BJ (cell line): ENCODE data around the gene APBA2. TPM values are rescaled to one million over a fixed set of nuclear protein-coding genes. Genes with fewer than 3 reads are reported as not detected.

Source experiments
- CTCF ChIA-PET: fragments of 350-600 bp; formaldehyde crosslinking; extraction: SDS; loops from one replicate; lab custom pipeline; 2021; ENCODE audit warnings: antibody characterized with exemption, inconsistent platforms; lab: Yijun Ruan, JAX
- POLR2A ChIA-PET: fragments of 300-600 bp; sonication (Branson Sonifier 250); formaldehyde crosslinking; extraction: SDS; loops from one replicate; lab custom pipeline; 2021; ENCODE audit warnings: antibody characterized with exemption; lab: Charles Lee
- DNase-seq: peaks from one replicate; pipeline ENCODE4 v3.0.0-alpha.2; 2011; ENCODE audit warnings: low read depth
- H3K27me3 ChIP-seq: 2 replicates; pipeline ENCODE4 v1.6.0; 2011; ENCODE audit warnings: low read length; ENCODE audit not compliant: control insufficient read depth, insufficient read depth
- H3K36me3 ChIP-seq: 2 replicates; pipeline ENCODE4 v1.5.1; 2011; ENCODE audit warnings: low read length; ENCODE audit not compliant: control insufficient read depth, insufficient read depth
- H3K4me3 ChIP-seq: 2 replicates; pipeline ENCODE4 v1.5.1; 2011; ENCODE audit warnings: low read depth, mild to moderate bottlenecking, control low read depth, low read length
- polyA plus RNA-seq: library from polyadenylated mRNA; depleted of rRNA; stranded (reverse); fragments of >200 nt; gene quantifications from 2 replicates; pipeline ENCODE4 v1.2.3, GENCODE V29; 2011
- TF ChIP-seq, protein P1 (sequence below): IDR thresholded peaks from 2 replicates; pipeline ENCODE4 v1.5.1; 2011; ENCODE audit warnings: low read depth, mild to moderate bottlenecking, control low read depth, inconsistent platforms, low read length, moderate library complexity; ENCODE audit not compliant: insufficient read depth

APBA2 gene
- polyA plus RNA-seq, 1 experiment, result 15.1 TPM

DNA sequence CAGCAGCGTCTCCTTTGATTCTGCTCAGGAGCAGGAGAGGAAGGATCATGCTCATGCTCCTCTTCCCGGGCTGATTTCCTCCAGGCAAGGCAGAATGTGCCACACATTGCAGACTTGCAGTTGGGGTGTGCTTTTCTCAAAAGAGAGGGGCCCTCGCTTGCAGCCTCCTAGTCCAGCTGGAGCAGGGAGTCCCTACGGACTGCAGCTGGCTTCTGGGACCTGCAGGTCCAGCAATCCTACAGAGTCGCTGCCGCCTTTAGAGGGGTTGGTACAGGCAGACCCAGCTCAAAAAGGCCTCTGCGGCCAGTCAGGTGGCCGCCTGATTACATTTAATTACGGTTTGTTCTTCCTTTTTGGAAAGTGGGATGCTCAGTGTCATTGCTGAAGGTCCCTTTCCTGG lies 210.0 kb downstream of the APBA2 start:
- H3K4me3 ChIP-seq, result no peak overlapping the region
- TF ChIP-seq, protein P1, sequence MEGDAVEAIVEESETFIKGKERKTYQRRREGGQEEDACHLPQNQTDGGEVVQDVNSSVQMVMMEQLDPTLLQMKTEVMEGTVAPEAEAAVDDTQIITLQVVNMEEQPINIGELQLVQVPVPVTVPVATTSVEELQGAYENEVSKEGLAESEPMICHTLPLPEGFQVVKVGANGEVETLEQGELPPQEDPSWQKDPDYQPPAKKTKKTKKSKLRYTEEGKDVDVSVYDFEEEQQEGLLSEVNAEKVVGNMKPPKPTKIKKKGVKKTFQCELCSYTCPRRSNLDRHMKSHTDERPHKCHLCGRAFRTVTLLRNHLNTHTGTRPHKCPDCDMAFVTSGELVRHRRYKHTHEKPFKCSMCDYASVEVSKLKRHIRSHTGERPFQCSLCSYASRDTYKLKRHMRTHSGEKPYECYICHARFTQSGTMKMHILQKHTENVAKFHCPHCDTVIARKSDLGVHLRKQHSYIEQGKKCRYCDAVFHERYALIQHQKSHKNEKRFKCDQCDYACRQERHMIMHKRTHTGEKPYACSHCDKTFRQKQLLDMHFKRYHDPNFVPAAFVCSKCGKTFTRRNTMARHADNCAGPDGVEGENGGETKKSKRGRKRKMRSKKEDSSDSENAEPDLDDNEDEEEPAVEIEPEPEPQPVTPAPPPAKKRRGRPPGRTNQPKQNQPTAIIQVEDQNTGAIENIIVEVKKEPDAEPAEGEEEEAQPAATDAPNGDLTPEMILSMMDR, result no peak
- no peak for DNase-seq
- no peaks in the 10 kb centered on the region for H3K27me3 ChIP-seq
- H3K36me3 ChIP-seq, result no peaks in the 10 kb centered on the region; the same call in 1 of the 2 replicates
- CTCF ChIA-PET, result no interaction called here
- POLR2A ChIA-PET, result no interaction called here

DNA sequence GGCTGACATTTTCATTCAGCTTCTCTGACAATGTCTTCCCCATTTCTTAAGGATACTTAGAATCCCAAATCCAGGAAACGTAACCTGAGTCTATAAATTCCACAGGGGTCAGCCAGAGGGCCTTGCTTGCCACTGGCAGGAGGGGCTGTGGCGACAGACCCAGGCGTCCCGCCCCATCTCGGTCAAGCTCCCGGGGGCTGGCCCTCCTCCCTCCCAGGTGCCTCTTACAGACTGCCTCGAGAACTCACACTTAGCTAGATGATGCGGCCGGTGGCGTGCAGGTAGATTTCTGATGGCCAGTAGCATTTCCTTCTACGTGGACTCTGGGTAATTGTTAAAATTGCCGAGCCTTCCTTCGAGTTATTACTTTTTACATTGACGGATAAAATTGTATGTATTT lies 211.4 kb downstream of the APBA2 start:
- DNase-seq, result no peak
- ChIA-PET CTCF (interaction anchor here (0.7 to 1.5 kb wide), 2 partner anchors 13 to 94 kb away, joined by 3 read pairs; no protein-coding TSS in a partner anchor), POLR2A (no interaction called here)
- TF ChIP-seq, protein P1, result no peak
- no peaks in the 10 kb centered on the region; the same call in 1 of the 2 replicates for H3K36me3 ChIP-seq
- no peak overlapping the region for H3K4me3 ChIP-seq
- no peaks in the 10 kb centered on the region for H3K27me3 ChIP-seq

DNA sequence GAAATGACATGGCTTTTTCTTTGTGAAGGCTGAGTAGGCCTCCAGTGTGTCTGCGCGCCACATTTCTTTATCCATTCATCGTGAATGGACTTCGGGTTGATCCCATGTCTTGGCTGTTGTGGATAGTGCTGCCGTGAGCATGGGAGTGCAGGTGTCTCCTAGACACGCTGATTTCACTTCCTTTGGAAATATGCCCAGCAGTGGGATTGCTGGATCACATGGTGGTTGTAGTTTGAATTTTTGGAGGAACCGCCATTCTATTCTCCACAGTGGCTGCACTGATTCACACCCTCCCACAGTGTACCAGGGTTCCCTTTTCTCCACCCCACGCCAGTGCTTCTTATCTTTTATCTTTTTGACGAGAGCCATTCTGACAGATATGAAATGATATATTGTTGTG lies 212.2 kb downstream of the APBA2 start:
- CTCF ChIA-PET, result no interaction called here
- POLR2A ChIA-PET, result no interaction called here
- TF ChIP-seq, protein P1, result no peak

DNA sequence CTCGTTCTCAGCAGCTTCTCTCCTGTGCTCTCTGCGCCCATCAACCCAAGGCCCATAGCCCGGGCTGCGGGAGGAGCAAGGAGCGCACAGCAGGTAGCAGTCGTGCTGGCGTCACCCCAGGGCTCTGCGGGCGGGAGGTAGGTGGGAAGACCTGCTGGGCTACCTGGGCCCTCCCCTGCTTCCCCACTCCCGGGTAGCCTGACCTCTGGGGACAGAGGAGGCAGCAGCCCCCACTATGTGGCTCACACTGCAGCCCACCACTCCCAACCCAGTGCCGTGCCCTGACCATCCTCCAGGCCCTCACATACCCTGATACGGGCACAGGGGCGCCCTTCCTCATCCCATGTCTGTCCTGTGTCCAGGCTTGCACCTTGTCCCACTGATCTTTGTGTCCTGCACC lies 212.9 kb downstream of the APBA2 start:
- ChIA-PET POLR2A (no interaction called here), CTCF (interaction anchor here (1.9 kb wide), 1 partner anchor 9 kb away, joined by 18 read pairs; no protein-coding TSS in a partner anchor)
- Histone ChIP-seq H3K36me3 (no peaks in the 10 kb centered on the region; the same call in 1 of the 2 replicates), H3K27me3 (no peaks in the 10 kb centered on the region), H3K4me3 (no peak overlapping the region)
- TF ChIP-seq, protein P1, result no peak
- DNase-seq, result no peak

More for the DNA sequence above, 212.2 kb downstream of the APBA2 start:
- no peak for DNase-seq
- Histone ChIP-seq H3K27me3 (no peaks in the 10 kb centered on the region), H3K4me3 (no peak overlapping the region), H3K36me3 (no peaks in the 10 kb centered on the region; the same call in 1 of the 2 replicates)

DNA sequence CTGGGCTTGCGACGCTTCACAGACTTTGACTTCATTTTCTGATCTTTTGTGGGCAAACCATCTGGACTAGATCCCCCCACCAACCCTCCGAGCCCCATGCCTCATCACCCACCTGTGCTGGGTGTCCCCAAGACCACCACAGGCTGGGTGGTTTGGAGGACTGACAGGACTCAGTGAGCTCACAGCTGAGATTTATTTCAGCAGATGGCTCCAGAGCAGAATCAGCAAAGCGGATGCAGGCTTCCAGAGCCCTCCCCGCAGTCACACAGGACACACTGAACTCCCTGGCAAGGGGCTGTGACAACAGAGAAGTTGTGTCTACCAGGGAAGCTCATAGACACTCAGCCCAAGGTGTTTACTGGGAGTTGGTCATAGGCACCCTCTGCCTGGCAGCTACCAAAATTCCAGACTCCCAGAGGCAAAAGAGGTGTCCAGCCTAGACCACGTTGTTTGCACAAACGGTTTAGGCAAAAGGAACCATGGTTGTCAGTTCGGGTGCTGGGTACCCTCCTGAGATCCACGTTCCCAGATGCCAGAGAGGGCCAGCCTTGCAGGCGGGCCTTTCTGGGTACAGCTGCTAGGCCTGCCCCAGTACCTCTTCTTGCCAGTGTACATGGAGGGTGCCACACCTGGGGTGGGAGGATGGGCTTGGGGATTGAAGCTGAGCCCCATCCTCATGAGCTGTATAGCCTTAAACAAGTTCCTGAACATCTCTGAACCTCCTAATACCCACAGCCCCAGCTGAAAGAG lies 213.5 kb downstream of the APBA2 start:
- DNase-seq, result no peak
- TF ChIP-seq, protein P1, result no peak
- H3K27me3 ChIP-seq, result no peaks in the 10 kb centered on the region
- H3K4me3 ChIP-seq, result no peak overlapping the region
- CTCF ChIA-PET, result interaction anchor here (0.6 to 1.9 kb wide), 3 partner anchors 9 to 221 kb away, joined by 3 to 18 read pairs (median 4); no protein-coding TSS in a partner anchor
- POLR2A ChIA-PET, result no interaction called here
- H3K36me3 ChIP-seq, result no peaks in the 10 kb centered on the region; the same call in 1 of the 2 replicates
